GM19324 (cell line): ENCODE measurements around the gene POM121L2.

Source experiments
- ATAC-seq: cut with Tn5 transposase; IDR thresholded peaks from one replicate; pipeline ENCODE4 v1.9.1; 2021; ENCODE audit warnings: mild to moderate bottlenecking, moderate library complexity; ENCODE audit not compliant: unreplicated experiment, low FRiP score

Gene POM121L2

GRCh38 chr6:27295301-27296079, 16.6 kb downstream of the POM121L2 start:
- no peak for ATAC-seq

DNA sequence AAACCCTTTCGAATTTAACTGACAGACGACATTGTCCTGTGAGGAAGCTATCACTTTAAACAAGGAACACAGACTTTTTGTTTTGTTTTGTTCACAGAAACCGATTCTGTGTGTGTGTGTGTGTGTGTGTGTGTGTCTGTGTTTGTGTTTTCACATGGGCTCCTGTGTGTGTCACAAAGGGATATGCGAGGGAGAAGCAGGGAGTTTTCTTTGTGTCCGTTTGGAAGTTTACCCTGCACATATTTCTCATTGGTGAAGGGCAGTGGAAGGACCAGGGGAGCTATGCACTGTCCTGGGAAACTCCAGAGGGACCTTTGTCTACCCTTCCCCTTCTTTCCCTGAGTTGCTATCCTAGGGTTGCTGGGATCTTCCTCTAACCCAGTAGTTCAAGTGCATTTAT, 17.7 kb downstream of the POM121L2 start:
- no peak for ATAC-seq

DNA sequence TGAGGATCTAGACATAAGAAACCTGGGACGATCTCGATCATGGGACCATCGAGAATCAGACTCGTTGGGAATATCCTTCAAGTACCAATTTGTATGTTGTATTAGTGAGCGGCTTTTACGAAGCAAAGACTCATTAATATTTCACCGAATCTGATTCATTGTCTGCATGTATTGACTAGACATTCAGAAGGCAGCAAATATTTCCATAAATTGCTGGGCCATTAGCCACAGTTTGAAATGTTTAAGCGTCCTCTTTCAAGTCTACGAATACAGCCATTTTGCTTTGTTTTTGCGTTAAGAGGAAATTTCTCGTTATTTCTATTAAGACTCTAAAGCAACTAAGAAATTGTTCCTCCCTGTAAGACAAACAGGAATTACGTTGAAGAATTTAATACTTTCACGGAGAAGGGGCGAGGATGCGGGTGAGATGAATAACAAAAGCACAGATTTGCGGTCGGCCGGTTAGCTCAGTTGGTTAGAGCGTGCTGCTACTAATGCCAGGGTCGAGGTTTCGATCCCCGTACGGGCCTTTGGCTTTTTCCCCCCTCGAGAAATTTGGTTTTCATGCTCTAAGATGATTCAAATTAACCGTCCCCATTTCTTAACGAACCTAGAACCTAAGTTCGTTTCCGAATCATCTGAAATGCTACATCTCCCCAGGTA, 18.5 kb downstream of the POM121L2 start:
- ATAC-seq, result no peak

GRCh38 chr6:27290850-27291208, 21.2 kb downstream of the POM121L2 start:
- no peak for ATAC-seq

GRCh38 chr6:27290065-27290849, 21.8 kb downstream of the POM121L2 start:
- no peak for ATAC-seq

GRCh38 chr6:27288136-27289044, 23.7 kb downstream of the POM121L2 start:
- ATAC-seq, result no peak

GRCh38 chr6:27287751-27288135, 24.3 kb downstream of the POM121L2 start:
- ATAC-seq, result no peak

DNA sequence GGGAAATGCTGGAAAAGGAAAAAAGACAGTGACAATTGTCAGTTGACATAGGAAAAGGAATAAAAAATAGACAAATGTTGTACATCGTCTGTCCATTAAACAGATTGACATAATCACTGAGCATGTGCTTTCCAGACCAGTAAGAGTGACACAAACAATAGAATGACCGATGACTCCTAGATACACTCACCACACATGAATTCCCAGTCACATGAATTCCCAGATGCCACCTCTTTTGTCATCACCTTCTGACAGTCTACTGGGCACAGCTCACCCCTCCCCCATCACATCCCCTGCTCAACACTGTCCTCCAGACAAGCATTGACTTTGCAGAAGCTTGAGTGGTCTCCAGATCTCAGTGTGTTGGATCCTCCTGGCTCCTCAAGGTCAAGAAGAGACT, 25.9 kb downstream of the POM121L2 start:
- ATAC-seq, result no peak

GRCh38 chr6:27283279-27283678, 28.8 kb downstream of the POM121L2 start:
- no peak for ATAC-seq

- ATAC-seq, result no peak
Measured at GRCh38 chr6:27281569-27281968, 30.5 kb downstream of the POM121L2 start.

- ATAC-seq, result no peak
Measured at GRCh38 chr6:27281105-27281539, 31.0 kb downstream of the POM121L2 start.

- ATAC-seq, result no peak
Measured at GRCh38 chr6:27280540-27281000, 31.5 kb downstream of the POM121L2 start.

GRCh38 chr6:27280064-27280539, 32.0 kb downstream of the POM121L2 start:
- no peak for ATAC-seq

DNA sequence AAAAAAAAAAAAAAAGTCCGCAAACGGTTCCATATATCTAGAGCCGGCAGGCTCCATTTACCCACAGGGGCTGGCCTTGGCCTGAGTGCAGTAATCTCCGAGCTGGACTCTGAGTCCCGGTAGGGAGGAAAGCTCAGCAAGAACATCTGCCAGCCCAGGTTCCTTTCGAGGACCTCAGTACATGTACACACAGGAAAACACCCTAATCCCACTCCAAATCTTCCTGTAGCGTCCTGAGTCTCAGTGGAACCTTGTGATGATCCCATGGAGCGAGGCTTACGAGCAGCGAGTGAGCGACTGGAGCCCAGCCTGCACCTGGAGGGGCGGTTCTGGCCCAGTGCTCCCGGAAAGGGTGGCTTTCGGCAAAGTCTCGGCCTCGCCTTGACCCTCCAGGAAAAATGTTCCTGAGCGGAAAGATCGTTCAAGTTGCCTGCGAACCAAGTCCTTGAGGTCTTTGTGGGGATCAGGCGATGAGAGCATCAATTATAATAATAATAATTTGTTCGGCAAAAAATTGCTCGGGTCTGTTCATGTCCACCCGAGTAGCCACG, 32.5 kb downstream of the POM121L2 start:
- no peak for ATAC-seq

DNA sequence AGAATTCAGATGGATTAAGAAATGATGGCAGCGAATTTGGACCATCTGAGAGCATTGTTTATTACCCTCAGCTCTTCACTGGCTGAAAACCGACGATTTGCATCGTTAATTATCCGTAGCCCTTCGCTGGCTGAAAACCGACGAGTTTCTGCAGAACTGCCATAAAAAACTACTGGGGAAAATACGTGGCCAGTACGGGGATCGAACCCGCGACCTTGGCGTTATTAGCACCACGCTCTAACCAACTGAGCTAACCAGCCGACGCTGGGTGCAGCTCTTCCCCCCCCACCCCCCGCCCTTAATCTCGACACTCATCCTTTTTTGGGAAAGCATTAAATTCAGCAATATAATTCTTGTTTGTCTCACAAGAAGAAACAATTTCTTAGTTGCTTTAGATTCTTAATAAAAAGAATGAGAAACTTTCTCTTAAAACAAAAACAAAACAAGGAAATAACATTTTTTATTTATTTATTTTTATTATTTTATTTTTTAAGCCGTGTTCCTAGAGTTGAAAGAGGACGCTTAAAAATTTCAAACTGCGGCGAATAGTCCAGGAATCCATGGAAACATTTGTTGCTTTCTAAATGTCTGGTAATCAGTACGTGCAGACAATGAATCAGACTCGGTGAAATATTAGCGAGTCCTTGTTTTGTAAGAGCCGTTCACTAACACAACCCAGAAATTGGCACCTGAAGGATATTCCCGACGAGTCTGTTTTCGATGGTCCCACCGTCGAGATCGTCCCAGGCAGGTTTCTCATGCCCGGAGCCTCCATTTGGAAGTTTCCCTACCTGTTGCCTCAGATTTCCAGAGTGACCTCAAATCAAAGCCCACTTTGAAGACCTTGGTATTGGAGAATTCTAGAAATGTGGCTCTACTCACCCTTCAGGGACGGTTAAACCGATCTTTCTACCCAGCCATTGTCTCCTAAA, 36.8 kb downstream of the POM121L2 start:
- ATAC-seq, result no peak

GRCh38 chr6:27273783-27274182, 38.3 kb downstream of the POM121L2 start:
- ATAC-seq, result no peak

- ATAC-seq, result no peak
Measured at GRCh38 chr6:27268803-27269202, 43.3 kb downstream of the POM121L2 start.

- ATAC-seq, result no peak
Measured at GRCh38 chr6:27267857-27268434, 44.1 kb downstream of the POM121L2 start.
